ENCODE data around the gene TUBB. TPM values are rescaled to one million over a fixed set of nuclear protein-coding genes. Genes with fewer than 3 reads are reported as not detected.

Gene TUBB
- total and polyA plus RNA-seq, 10 donors = 109 to 344 (median 243) TPM

- peaks cover 27 to 90% (median 58%) of the 10 kb centered on the region in 6 donors for H3K4me1 ChIP-seq
- peak; percentile 41 for DNase-seq
- H3K36me3 ChIP-seq = peaks cover 0 to 100% (median 86%) of the 10 kb centered on the region in 6 donors
- peak overlapping the region in 6 of 8 donors; percentile 8 to 98 (median 38) for H3K27ac ChIP-seq
- TF ChIP-seq CTCF (IDR thresholded peaks at IDR 0.05 in 8 of 11, conservative IDR thresholded peaks at IDR 0.05 in 3 of 11) (no peak), POLR2AphosphoS5 (IDR thresholded peaks at IDR 0.05) (peak in 1 of 3 donors; percentile 27), POLR2A (IDR thresholded peaks at IDR 0.05) (no peak)
- no peaks in the 10 kb centered on the region for H3K27me3 ChIP-seq (replicated peaks in 1 of 7)
- intact Hi-C loops (cut with DNase I; ENCODE audit: low total_unique reads) = loop anchor here (10.0 kb wide), 1 partner anchor 112 kb away; the partner anchor contains the start of genes MRPS18B and PPP1R10
- no peaks in the 10 kb centered on the region for H3K9me3 ChIP-seq
- WGBS, 5 donors = 84 to 89% (median 88%) methylated on average over 11 of the region's 11 CpGs
- H3K4me3 ChIP-seq = no peak overlapping the region
These were observed 6.6 kb downstream of the TUBB start for GRCh38 chr6:30726506-30727413.

GRCh38 chr6:30727920-30728553, 7.9 kb downstream of the TUBB start:
- peak; percentile 31 for DNase-seq
- Histone ChIP-seq H3K9me3 (no peaks in the 10 kb centered on the region), H3K4me3 (no peak overlapping the region), H3K27ac (peak overlapping the region in 4 of 8 donors; percentile 0 to 98 (median 22)), H3K4me1 (peaks cover 14 to 90% (median 47%) of the 10 kb centered on the region in 6 donors), H3K27me3 (replicated peaks in 1 of 7) (no peaks in the 10 kb centered on the region), H3K36me3 (peaks cover 0 to 100% (median 92%) of the 10 kb centered on the region in 6 donors)
- WGBS, 5 donors = 54 to 77% (median 65%) methylated on average over 7 of the region's 7 CpGs
- no peak for TF ChIP-seq CTCF (IDR thresholded peaks at IDR 0.05 in 8 of 11, conservative IDR thresholded peaks at IDR 0.05 in 3 of 11)
- TF ChIP-seq POLR2AphosphoS5 (IDR thresholded peaks at IDR 0.05) = no peak
- no peak for TF ChIP-seq POLR2A (IDR thresholded peaks at IDR 0.05)
- intact Hi-C loops (cut with DNase I; ENCODE audit: low total_unique reads) = loop anchor here (10.0 kb wide), 1 partner anchor 113 kb away; the partner anchor contains the start of genes MRPS18B and PPP1R10

GRCh38 chr6:30730601-30731435, 10.7 kb downstream of the TUBB start:
- TF ChIP-seq CTCF (IDR thresholded peaks at IDR 0.05 in 8 of 11, conservative IDR thresholded peaks at IDR 0.05 in 3 of 11) = peak; percentile 60 to 83 (median 78)
- no peak for TF ChIP-seq POLR2A (IDR thresholded peaks at IDR 0.05)
- TF ChIP-seq POLR2AphosphoS5 (IDR thresholded peaks at IDR 0.05) = peak; percentile 72 to 87 (median 80)
- H3K4me1 ChIP-seq = peaks cover 12 to 83% (median 31%) of the 10 kb centered on the region in 6 donors
- no peaks in the 10 kb centered on the region for H3K9me3 ChIP-seq
- peak overlapping the region in 5 of 8 donors; percentile 13 to 65 (median 61) for H3K27ac ChIP-seq
- H3K27me3 ChIP-seq (replicated peaks in 1 of 7) = no peaks in the 10 kb centered on the region
- H3K36me3 ChIP-seq = peaks cover 0 to 100% (median 90%) of the 10 kb centered on the region in 6 donors
- 33 to 38% (median 34%) methylated on average over 29 to 30 of the region's 30 CpGs for WGBS, 5 donors
- intact Hi-C loops (cut with DNase I; ENCODE audit: low total_unique reads) = no loop called here
- peak overlapping the region in 2 of 8 donors; percentile 13 to 48 for H3K4me3 ChIP-seq
- DNase-seq = peak; percentile 93
